ENCODE data around the gene CLEC4A. TPM values are rescaled to one million over a fixed set of nuclear protein-coding genes. Genes with fewer than 3 reads are reported as not detected.
A peak's percentile ranks its signal among the peaks of the same experiment; 100 is the strongest.

CLEC4A gene
- 0.41 TPM in 1 of 2 replicates, not detected in the other for total RNA-seq (2021; fragmentation: NEBNext Ultra II Directional; extraction: Animal tissue kit (Norgen Biotek cat#: 25700))
- 0.44 TPM in 1 of 2 replicates, not detected in the other for polyA plus RNA-seq (2011; rRNA removed)
- 0.36 TPM for polyA plus RNA-seq (2011; cell fraction: cytosol; rRNA removed)
- polyA plus RNA-seq (2011; cell fraction: nucleus; rRNA removed): not detected
- polyA plus RNA-seq (2012, experiment 1 of 2): 0.36 to 0.56 TPM in 2 of 4 replicates, not detected in the others
- not detected for polyA plus RNA-seq (2012, experiment 2 of 2)
- 0.10 TPM for polyA plus RNA-seq (2013, experiment 1 of 2)
- 0.07 TPM for polyA plus RNA-seq (2013, experiment 2 of 2)
- polyA minus RNA-seq (2011; rRNA and poly(A)+ RNA removed): not detected in 2 replicates
- polyA minus RNA-seq (2011; cell fraction: cytosol; rRNA and poly(A)+ RNA removed): not detected
- polyA minus RNA-seq (2011; cell fraction: nucleus; rRNA and poly(A)+ RNA removed): not detected
- long read RNA-seq, experiment 1: 0 reads
- long read RNA-seq, experiment 2: 0 reads

DNA sequence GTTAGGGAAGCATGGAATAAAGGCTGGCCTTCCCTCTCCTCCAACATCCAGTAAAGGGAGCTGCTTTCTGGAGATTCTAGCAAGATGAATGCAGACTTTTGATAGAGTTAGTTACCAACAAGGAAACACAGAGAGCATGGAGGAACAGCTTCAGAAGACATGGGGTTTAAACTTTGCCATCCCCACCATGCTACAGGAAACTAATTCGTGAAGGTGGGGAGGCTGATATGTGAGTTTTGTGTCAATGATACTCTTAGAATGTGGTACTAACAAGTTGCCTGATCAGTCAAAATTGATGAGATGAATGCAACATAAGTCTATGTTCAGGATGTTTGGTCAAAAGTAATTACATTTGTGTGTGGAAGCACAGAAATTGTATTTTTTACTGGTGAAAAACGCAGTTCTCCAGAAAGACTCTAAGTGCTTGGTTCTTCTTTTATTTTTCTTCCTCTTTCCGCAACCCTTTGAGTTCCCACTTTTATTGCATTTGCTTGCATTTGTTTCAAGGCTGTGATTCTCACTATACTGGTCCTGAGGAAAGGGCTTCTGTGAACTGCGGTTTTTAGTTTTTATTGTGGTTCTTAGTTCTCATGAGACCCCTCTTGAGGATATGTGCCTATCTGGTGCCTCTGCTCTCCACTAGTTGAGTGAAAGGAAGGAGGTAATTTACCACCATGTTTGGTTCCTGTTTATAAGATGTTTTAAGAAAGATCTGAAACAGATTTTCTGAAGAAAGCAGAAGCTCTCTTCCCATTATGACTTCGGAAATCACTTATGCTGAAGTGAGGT lies at the start of gene CLEC4A:
TSS of gene CLEC4A (plus strand) at position 494 of the 789 bp plus-strand sequence. CDS start at position 756, 262 bp downstream.
- H3K4ac ChIP-seq (replicated peaks; ENCODE audit: insufficient read length, low read depth, low read length): no peak within 1 kb of the TSS
- no peak within 1 kb of the TSS for H4K5ac ChIP-seq (ENCODE audit: insufficient read length, low read depth, low read length)
- no peak within 1 kb of the TSS for H2BK5ac ChIP-seq (ENCODE audit: low read depth, low read length)
- H3K14ac ChIP-seq (ENCODE audit: insufficient read length): no peak within 1 kb of the TSS
- H3K27ac ChIP-seq (ENCODE audit: low read depth, low read length): no peak within 1 kb of the TSS
- H3K79me1 ChIP-seq (ENCODE audit: low read depth, low read length): no peaks in the 10 kb centered on the region
- no peaks in the 10 kb centered on the region for H3K36me3 ChIP-seq (ENCODE audit: control insufficient read depth in 2 of 4, insufficient read depth in 4 of 4, low read length in 3 of 4)
- no peak within 1 kb of the TSS for H2BK120ac ChIP-seq (replicated peaks; ENCODE audit: low read depth, low read length)
- H2AK5ac ChIP-seq (ENCODE audit: low read depth, low read length): no peak within 1 kb of the TSS
- H4K91ac ChIP-seq (replicated peaks; ENCODE audit: insufficient read length, low read length): no peak within 1 kb of the TSS
- TF ChIP-seq TAF1 (IDR thresholded peaks at IDR 0.05; ENCODE audit: low read depth, low read length): no peak
- H3K79me2 ChIP-seq (ENCODE audit: control insufficient read depth in 1 of 2, insufficient read depth in 2 of 2, low read length in 2 of 2): no peaks in the 10 kb centered on the region
- FAIRE-seq (no peak), DNase-seq (ENCODE audit: low read depth in 1 of 2, low spot score in 2 of 2) (no peak)
- no peak within 1 kb of the TSS for H2BK15ac ChIP-seq (ENCODE audit: low read length)
- no peak within 1 kb of the TSS for H3K18ac ChIP-seq (ENCODE audit: extremely low read depth, low read length)
- no peak within 1 kb of the TSS for H2BK12ac ChIP-seq (ENCODE audit: low read depth, low read length)
- H3K9ac ChIP-seq (replicated peaks in 1 of 4; ENCODE audit: extremely low read depth in 1 of 4, low read depth in 3 of 4, low read length in 3 of 4): no peak within 1 kb of the TSS
- H3K23me2 ChIP-seq (ENCODE audit: low read depth, low read length): no peaks in the 10 kb centered on the region; the same call in 1 of the 2 replicates
- H4K8ac ChIP-seq (ENCODE audit: extremely low read depth, insufficient read depth, low read length): no peak within 1 kb of the TSS
- no peak within 1 kb of the TSS for H3K23ac ChIP-seq (ENCODE audit: insufficient read length)
- ChIA-PET CTCF (ENCODE audit: partially characterized antibody) (interaction anchor here (0.6 to 1.8 kb wide), 2 partner anchors 14 to 35 kb away, joined by 3 to 8 read pairs; no protein-coding TSS in a partner anchor), POLR2A (ENCODE audit: partially characterized antibody) (no interaction called here)
- no peak within 1 kb of the TSS for H2AFZ ChIP-seq (ENCODE audit: low read length)
- peaks cover 0 to 4% (median 3%) of the 10 kb centered on the region in 4 experiments; a peak in 2 of 7 replicates for H3K4me1 ChIP-seq (replicated peaks in 1 of 4; ENCODE audit: control insufficient read depth in 3 of 4, insufficient read depth in 4 of 4, low read length in 3 of 4)
- no peaks in the 10 kb centered on the region for H3K9me3 ChIP-seq (ENCODE audit: insufficient read depth in 2 of 2, low read depth in 1 of 2, low read length in 1 of 2)
- H2BK20ac ChIP-seq (ENCODE audit: low read length): no peak within 1 kb of the TSS
- H3K4me2 ChIP-seq (ENCODE audit: insufficient read depth in 1 of 2, low read depth in 2 of 2, low read length in 2 of 2): no peak within 1 kb of the TSS
- H4K20me1 ChIP-seq (replicated peaks in 1 of 2; ENCODE audit: control insufficient read depth in 1 of 2, insufficient read depth in 2 of 2, low read length in 2 of 2): no peaks in the 10 kb centered on the region
- H3K4me3 ChIP-seq (ENCODE audit: extremely low read depth in 1 of 4, insufficient read depth in 2 of 4, low read depth in 3 of 4, low read length in 4 of 4): no peak within 1 kb of the TSS
- peak within 1 kb of the TSS; percentile 9 for H3K56ac ChIP-seq (replicated peaks; ENCODE audit: insufficient read length, low read depth, low read length)
- 85% methylated on average over 5 of the region's 5 CpGs; no CpG with 5 or more reads in 1 of the 2 experiments for WGBS, 2 experiments (ENCODE audit: extremely low coverage in 1 of 2, insufficient coverage in 1 of 2, insufficient read length in 1 of 2, insufficient replicate concordance in 2 of 2, low coverage in 1 of 2, low lambda C conversion rate in 2 of 2, missing lambda C conversion rate in 1 of 2)
- H3K27me3 ChIP-seq (replicated peaks in 1 of 4; ENCODE audit: control insufficient read depth in 3 of 4, extremely low read depth in 1 of 4, insufficient read depth in 3 of 4, low read length in 3 of 4): no peaks in the 10 kb centered on the region
